HEK293 (cell line): Measurements from ENCODE around the gene ELAVL1.

Experiments used
- BCL11B ChIP-seq: fragments of 450-650 bp; formaldehyde crosslinking; IDR thresholded peaks from 2 replicates; pipeline ENCODE4 v1.5.1; 2016; ENCODE audit warnings: low read depth, missing biosample characterization, missing genetic modification characterization
- HOXA7 ChIP-seq: sonication (generic); formaldehyde crosslinking; IDR thresholded peaks from 2 replicates; pipeline ENCODE4 v1.8.1; 2022; ENCODE audit warnings: missing genetic modification reagents, borderline replicate concordance
- IKZF3 ChIP-seq: fragments of 450-650 bp; IDR thresholded peaks from 2 replicates; pipeline ENCODE4 v1.5.0; 2018; ENCODE audit warnings: missing biosample characterization, mild to moderate bottlenecking, missing genetic modification characterization, moderate library complexity
- KLF10 ChIP-seq: fragments of 450-650 bp; IDR thresholded peaks from 2 replicates; pipeline ENCODE4 v1.5.1; 2018; ENCODE audit warnings: missing biosample characterization, mild to moderate bottlenecking, missing genetic modification characterization
- REPIN1 ChIP-seq: fragments of 450-650 bp; formaldehyde crosslinking; IDR thresholded peaks from 2 replicates; pipeline ENCODE4 v1.5.1; 2017; ENCODE audit warnings: missing biosample characterization, missing genetic modification characterization, low read depth
- SP3 ChIP-seq: fragments of 450-650 bp; formaldehyde crosslinking; IDR thresholded peaks from 2 replicates; pipeline ENCODE4 v1.5.1; 2016; ENCODE audit warnings: missing biosample characterization, missing genetic modification characterization
- YY1 ChIP-seq: fragments of 450-650 bp; formaldehyde crosslinking; IDR thresholded peaks from 2 replicates; pipeline ENCODE4 v1.5.1; 2018; ENCODE audit warnings: missing biosample characterization, missing genetic modification characterization
- YY2 ChIP-seq: fragments of 450-650 bp; formaldehyde crosslinking; IDR thresholded peaks from 2 replicates; pipeline ENCODE4 v1.5.1; 2016; ENCODE audit warnings: missing biosample characterization, missing genetic modification characterization
- ZBTB1 ChIP-seq: fragments of 450-650 bp; formaldehyde crosslinking; IDR thresholded peaks from 2 replicates; pipeline ENCODE4 v1.5.1; 2016; ENCODE audit warnings: missing biosample characterization, missing genetic modification characterization
- ZFHX2 ChIP-seq: fragments of 450-650 bp; formaldehyde crosslinking; conservative IDR thresholded peaks from 2 replicates; pipeline ENCODE4 v1.5.1; 2016; ENCODE audit warnings: missing biosample characterization, missing genetic modification characterization
- ZNF138 ChIP-seq: fragments of 450-650 bp; formaldehyde crosslinking; IDR thresholded peaks from 2 replicates; pipeline ENCODE4 v1.5.1; 2016; ENCODE audit warnings: missing biosample characterization, missing genetic modification characterization, borderline replicate concordance
- ZNF155 ChIP-seq: fragments of 450-650 bp; formaldehyde crosslinking; IDR thresholded peaks from 2 replicates; pipeline ENCODE4 v1.5.1; 2016; ENCODE audit warnings: missing biosample characterization, missing genetic modification characterization
- ZNF16 ChIP-seq: fragments of 450-650 bp; formaldehyde crosslinking; IDR thresholded peaks from 2 replicates; pipeline ENCODE4 v1.5.1; 2016; ENCODE audit warnings: low read depth, missing biosample characterization, missing genetic modification characterization
- ZNF174 ChIP-seq: fragments of 450-650 bp; formaldehyde crosslinking; IDR thresholded peaks from 2 replicates; pipeline ENCODE4 v1.5.0; 2017; ENCODE audit warnings: missing biosample characterization, mild to moderate bottlenecking, missing genetic modification characterization
- ZNF292 ChIP-seq: fragments of 450-650 bp; formaldehyde crosslinking; IDR thresholded peaks from 2 replicates; pipeline ENCODE4 v1.5.1; 2016; ENCODE audit warnings: low read depth, missing biosample characterization, missing genetic modification characterization, borderline replicate concordance
- ZNF366 ChIP-seq: fragments of 450-650 bp; formaldehyde crosslinking; conservative IDR thresholded peaks from 2 replicates; pipeline ENCODE4 v1.5.1; 2016; ENCODE audit warnings: missing biosample characterization, missing genetic modification characterization
- ZNF416 ChIP-seq: fragments of 450-650 bp; formaldehyde crosslinking; IDR thresholded peaks from 2 replicates; pipeline ENCODE4 v1.5.1; 2016; ENCODE audit warnings: missing biosample characterization, missing genetic modification characterization
- ZNF423 ChIP-seq: fragments of 450-650 bp; formaldehyde crosslinking; IDR thresholded peaks from 2 replicates; pipeline ENCODE4 v1.5.1; 2016; ENCODE audit warnings: missing biosample characterization, missing genetic modification characterization
- ZNF48 ChIP-seq: fragments of 450-650 bp; formaldehyde crosslinking; IDR thresholded peaks from 2 replicates; pipeline ENCODE4 v1.5.1; 2016; ENCODE audit warnings: missing biosample characterization, missing genetic modification characterization
- ZNF501 ChIP-seq: fragments of 450-650 bp; formaldehyde crosslinking; IDR thresholded peaks from 2 replicates; pipeline ENCODE4 v1.5.1; 2016; ENCODE audit warnings: missing biosample characterization, missing genetic modification characterization
- ZNF510 ChIP-seq: fragments of 450-650 bp; formaldehyde crosslinking; IDR thresholded peaks from 2 replicates; pipeline ENCODE4 v1.5.1; 2018; ENCODE audit warnings: mild to moderate bottlenecking, missing genetic modification characterization, missing biosample characterization; ENCODE audit not compliant: insufficient replicate concordance
- ZNF558 ChIP-seq: fragments of 450-650 bp; formaldehyde crosslinking; IDR thresholded peaks from 2 replicates; pipeline ENCODE4 v1.5.1; 2016; ENCODE audit warnings: missing biosample characterization, missing genetic modification characterization
- ZNF561 ChIP-seq: fragments of 450-650 bp; IDR thresholded peaks from 2 replicates; pipeline ENCODE4 v1.5.1; 2018; ENCODE audit warnings: missing biosample characterization, missing genetic modification characterization, borderline replicate concordance
- ZNF600 ChIP-seq: fragments of 450-650 bp; formaldehyde crosslinking; IDR thresholded peaks from 2 replicates; pipeline ENCODE4 v1.5.1; 2016; ENCODE audit warnings: missing biosample characterization, missing genetic modification characterization
- ZNF664 ChIP-seq: fragments of 450-650 bp; formaldehyde crosslinking; IDR thresholded peaks from 2 replicates; pipeline ENCODE4 v1.5.1; 2016; ENCODE audit warnings: missing biosample characterization, missing genetic modification characterization
- ZNF76 ChIP-seq: fragments of 450-650 bp; formaldehyde crosslinking; IDR thresholded peaks from 2 replicates; pipeline ENCODE4; 2016; ENCODE audit warnings: low read depth, missing biosample characterization, missing genetic modification characterization, borderline replicate concordance
- ZNF830 ChIP-seq: fragments of 450-650 bp; IDR thresholded peaks from 2 replicates; pipeline ENCODE4 v1.5.0; 2018; ENCODE audit warnings: missing biosample characterization, missing genetic modification characterization, low read depth, mild to moderate bottlenecking, moderate library complexity
- ZNF843 ChIP-seq: fragments of 450-650 bp; formaldehyde crosslinking; IDR thresholded peaks from 2 replicates; pipeline ENCODE4 v1.5.1; 2016; ENCODE audit warnings: missing biosample characterization, missing genetic modification characterization
- ZSCAN18 ChIP-seq: fragments of 450-650 bp; formaldehyde crosslinking; IDR thresholded peaks from 2 replicates; pipeline ENCODE4 v1.5.1; 2016; ENCODE audit warnings: missing biosample characterization, missing genetic modification characterization
- TF ChIP-seq, protein P1 (sequence below): fragments of 450-650 bp; formaldehyde crosslinking; IDR thresholded peaks from 2 replicates; pipeline ENCODE4 v1.5.0; 2017; ENCODE audit warnings: missing biosample characterization, missing genetic modification characterization, borderline replicate concordance
- TF ChIP-seq, protein P2 (sequence below): fragments of 450-650 bp; formaldehyde crosslinking; IDR thresholded peaks from 2 replicates; pipeline ENCODE4 v1.5.1; 2016; ENCODE audit warnings: missing biosample characterization, missing genetic modification characterization

Gene ELAVL1

GRCh38 chr19:7943444-7944176, 61.8 kb downstream of the ELAVL1 start, which contains the start of gene TIMM44 (continued):
- TF ChIP-seq IKZF3 (tag by site-specific recombination), result peak; percentile 20; the same call in 1 of the 2 replicates
- TF ChIP-seq ZNF561 (tag by site-specific recombination), result 0 out of 2 replicates have a peak, but pooled peaks have one; percentile 19
- TF ChIP-seq YY2 (tag by site-specific recombination), result peak; percentile 83
- TF ChIP-seq ZNF558 (tag by site-specific recombination), result no peak
- no peak for TF ChIP-seq ZNF843 (tag by site-specific recombination)
- TF ChIP-seq, protein P1, sequence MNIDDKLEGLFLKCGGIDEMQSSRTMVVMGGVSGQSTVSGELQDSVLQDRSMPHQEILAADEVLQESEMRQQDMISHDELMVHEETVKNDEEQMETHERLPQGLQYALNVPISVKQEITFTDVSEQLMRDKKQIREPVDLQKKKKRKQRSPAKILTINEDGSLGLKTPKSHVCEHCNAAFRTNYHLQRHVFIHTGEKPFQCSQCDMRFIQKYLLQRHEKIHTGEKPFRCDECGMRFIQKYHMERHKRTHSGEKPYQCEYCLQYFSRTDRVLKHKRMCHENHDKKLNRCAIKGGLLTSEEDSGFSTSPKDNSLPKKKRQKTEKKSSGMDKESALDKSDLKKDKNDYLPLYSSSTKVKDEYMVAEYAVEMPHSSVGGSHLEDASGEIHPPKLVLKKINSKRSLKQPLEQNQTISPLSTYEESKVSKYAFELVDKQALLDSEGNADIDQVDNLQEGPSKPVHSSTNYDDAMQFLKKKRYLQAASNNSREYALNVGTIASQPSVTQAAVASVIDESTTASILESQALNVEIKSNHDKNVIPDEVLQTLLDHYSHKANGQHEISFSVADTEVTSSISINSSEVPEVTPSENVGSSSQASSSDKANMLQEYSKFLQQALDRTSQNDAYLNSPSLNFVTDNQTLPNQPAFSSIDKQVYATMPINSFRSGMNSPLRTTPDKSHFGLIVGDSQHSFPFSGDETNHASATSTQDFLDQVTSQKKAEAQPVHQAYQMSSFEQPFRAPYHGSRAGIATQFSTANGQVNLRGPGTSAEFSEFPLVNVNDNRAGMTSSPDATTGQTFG (tag by site-specific recombination), result no peak
- TF ChIP-seq ZNF138 (tag by site-specific recombination), result no peak
- no peak for TF ChIP-seq ZNF155 (tag by site-specific recombination)
- TF ChIP-seq ZNF423 (tag by site-specific recombination), result no peak
- no peak for TF ChIP-seq ZNF664 (tag by site-specific recombination)
- no peak for TF ChIP-seq ZNF501
- no peak for TF ChIP-seq ZNF416 (tag by site-specific recombination)
- TF ChIP-seq ZNF16, result no peak
- no peak for TF ChIP-seq HOXA7
- TF ChIP-seq ZSCAN18 (tag by site-specific recombination), result no peak
- peak; percentile 54; the same call in 1 of the 2 replicates for TF ChIP-seq ZNF76 (tag by site-specific recombination)
- no peak for TF ChIP-seq ZNF174
- TF ChIP-seq ZFHX2 (tag by site-specific recombination), result 0 out of 2 replicates have a peak, but pooled peaks have one; percentile 7
- TF ChIP-seq ZNF48, result no peak
- peak; percentile 93 for TF ChIP-seq YY1 (tag by site-specific recombination)
- TF ChIP-seq KLF10 (tag by site-specific recombination), result peak; percentile 88; the same call in 1 of the 2 replicates
- no peak for TF ChIP-seq REPIN1
- TF ChIP-seq ZNF292 (tag by site-specific recombination), result no peak
- TF ChIP-seq ZNF600, result no peak
- TF ChIP-seq ZNF510 (tag by site-specific recombination), result no peak
- no peak for TF ChIP-seq ZNF830 (tag by site-specific recombination)
- TF ChIP-seq SP3, result peak; percentile 97
- TF ChIP-seq ZBTB1 (tag by site-specific recombination), result no peak
- TF ChIP-seq, protein P2, sequence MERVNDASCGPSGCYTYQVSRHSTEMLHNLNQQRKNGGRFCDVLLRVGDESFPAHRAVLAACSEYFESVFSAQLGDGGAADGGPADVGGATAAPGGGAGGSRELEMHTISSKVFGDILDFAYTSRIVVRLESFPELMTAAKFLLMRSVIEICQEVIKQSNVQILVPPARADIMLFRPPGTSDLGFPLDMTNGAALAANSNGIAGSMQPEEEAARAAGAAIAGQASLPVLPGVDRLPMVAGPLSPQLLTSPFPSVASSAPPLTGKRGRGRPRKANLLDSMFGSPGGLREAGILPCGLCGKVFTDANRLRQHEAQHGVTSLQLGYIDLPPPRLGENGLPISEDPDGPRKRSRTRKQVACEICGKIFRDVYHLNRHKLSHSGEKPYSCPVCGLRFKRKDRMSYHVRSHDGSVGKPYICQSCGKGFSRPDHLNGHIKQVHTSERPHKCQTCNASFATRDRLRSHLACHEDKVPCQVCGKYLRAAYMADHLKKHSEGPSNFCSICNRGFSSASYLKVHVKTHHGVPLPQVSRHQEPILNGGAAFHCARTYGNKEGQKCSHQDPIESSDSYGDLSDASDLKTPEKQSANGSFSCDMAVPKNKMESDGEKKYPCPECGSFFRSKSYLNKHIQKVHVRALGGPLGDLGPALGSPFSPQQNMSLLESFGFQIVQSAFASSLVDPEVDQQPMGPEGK (tag by site-specific recombination), result no peak
- 0 out of 2 replicates have a peak, but pooled peaks have one; percentile 59 for TF ChIP-seq BCL11B (tag by site-specific recombination)
- no peak for TF ChIP-seq ZNF366 (tag by site-specific recombination)
